Measurements from ENCODE around the gene DNAJB8.

Gene DNAJB8

GRCh38 chr3:128445357-128445756, 21.3 kb downstream of the DNAJB8 start:
- no peak for DNase-seq (ENCODE audit: low read depth)
- TF ChIP-seq, protein P1, sequence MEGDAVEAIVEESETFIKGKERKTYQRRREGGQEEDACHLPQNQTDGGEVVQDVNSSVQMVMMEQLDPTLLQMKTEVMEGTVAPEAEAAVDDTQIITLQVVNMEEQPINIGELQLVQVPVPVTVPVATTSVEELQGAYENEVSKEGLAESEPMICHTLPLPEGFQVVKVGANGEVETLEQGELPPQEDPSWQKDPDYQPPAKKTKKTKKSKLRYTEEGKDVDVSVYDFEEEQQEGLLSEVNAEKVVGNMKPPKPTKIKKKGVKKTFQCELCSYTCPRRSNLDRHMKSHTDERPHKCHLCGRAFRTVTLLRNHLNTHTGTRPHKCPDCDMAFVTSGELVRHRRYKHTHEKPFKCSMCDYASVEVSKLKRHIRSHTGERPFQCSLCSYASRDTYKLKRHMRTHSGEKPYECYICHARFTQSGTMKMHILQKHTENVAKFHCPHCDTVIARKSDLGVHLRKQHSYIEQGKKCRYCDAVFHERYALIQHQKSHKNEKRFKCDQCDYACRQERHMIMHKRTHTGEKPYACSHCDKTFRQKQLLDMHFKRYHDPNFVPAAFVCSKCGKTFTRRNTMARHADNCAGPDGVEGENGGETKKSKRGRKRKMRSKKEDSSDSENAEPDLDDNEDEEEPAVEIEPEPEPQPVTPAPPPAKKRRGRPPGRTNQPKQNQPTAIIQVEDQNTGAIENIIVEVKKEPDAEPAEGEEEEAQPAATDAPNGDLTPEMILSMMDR (IDR thresholded peaks at IDR 0.05; ENCODE audit: low read depth, low read length, missing control alignments): no peak
- in situ Hi-C loops (cut with HindIII; ENCODE audit: low sequenced_read_pairs): no loop called here
- H3K4me3 ChIP-seq (ENCODE audit: low read depth, low read length): no peak overlapping the region

DNA sequence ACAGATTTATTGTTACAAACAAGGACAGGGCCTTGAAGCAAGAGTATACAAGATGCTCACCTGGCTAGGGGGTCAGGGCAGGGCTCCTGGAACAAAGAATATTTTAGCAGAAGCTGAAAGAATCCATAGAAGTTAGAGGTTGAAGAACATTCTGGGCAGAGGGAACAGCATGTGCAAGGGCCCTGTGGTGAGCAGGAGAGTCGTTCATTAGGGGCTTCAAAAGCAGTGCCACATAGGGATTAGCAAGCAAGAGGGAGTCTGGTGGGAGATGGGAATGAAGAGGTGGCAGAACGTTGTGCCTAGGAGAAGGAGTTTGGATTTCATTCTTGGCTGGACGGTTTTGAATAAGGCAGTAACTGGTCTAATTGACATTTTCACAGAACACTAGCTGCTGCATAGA, 22.9 kb downstream of the DNAJB8 start:
- DNase-seq (ENCODE audit: low read depth): no peak
- in situ Hi-C loops (cut with HindIII; ENCODE audit: low sequenced_read_pairs): no loop called here
- TF ChIP-seq, protein P1 (IDR thresholded peaks at IDR 0.05; ENCODE audit: low read depth, low read length, missing control alignments): no peak
- no peak overlapping the region for H3K4me3 ChIP-seq (ENCODE audit: low read depth, low read length)

- in situ Hi-C loops (cut with HindIII; ENCODE audit: low sequenced_read_pairs): no loop called here
- H3K4me3 ChIP-seq (ENCODE audit: low read depth, low read length): no peak overlapping the region
- TF ChIP-seq, protein P1 (IDR thresholded peaks at IDR 0.05; ENCODE audit: low read depth, low read length, missing control alignments): no peak
- DNase-seq (ENCODE audit: low read depth): no peak
These were observed 23.7 kb downstream of the DNAJB8 start for GRCh38 chr3:128442949-128443348.

DNA sequence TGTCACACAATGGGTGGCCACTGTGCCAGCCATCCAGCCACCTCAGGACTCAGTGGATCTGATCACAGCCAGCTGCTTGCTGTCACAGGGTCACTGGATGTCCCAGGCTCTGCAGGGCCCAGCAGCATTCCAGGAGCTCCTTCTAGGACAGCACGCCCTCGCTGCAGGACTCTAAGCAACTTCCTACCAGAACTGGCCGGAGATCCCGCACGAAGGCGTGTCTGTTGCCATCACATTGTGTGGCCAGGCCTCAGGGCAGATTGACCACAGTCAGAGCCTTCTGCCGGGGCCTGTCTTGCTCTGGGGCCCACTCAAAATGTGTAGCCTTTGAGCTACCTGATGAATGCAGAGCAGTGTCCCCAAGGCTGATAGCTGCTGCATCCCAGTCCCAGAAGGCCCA, 24.6 kb downstream of the DNAJB8 start:
- TF ChIP-seq, protein P1 (IDR thresholded peaks at IDR 0.05; ENCODE audit: low read depth, low read length, missing control alignments): no peak
- in situ Hi-C loops (cut with HindIII; ENCODE audit: low sequenced_read_pairs): no loop called here
- DNase-seq (ENCODE audit: low read depth): no peak
- H3K4me3 ChIP-seq (ENCODE audit: low read depth, low read length): no peak overlapping the region

DNA sequence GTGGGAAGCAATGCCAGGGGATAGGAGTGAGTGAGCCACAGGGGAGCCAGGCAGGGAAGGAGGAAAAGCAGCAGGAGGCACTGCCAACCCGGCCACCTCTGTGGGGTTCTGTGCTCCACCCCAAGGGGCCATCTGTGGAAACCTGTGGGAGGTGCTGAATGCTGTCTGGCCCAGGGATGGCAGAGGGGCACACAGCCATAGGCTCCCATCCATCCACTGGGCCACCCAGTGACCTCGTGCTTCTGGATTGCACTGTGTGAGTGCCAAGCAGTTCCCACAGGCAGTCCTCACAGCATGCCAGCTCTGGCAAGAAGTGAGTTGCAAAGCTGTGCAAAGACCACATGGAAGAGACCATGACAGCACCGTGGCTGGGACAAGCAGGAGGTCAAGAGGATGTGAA, 27.5 kb downstream of the DNAJB8 start:
- no peak for DNase-seq (ENCODE audit: low read depth)
- in situ Hi-C loops (cut with HindIII; ENCODE audit: low sequenced_read_pairs): no loop called here
- TF ChIP-seq, protein P1 (IDR thresholded peaks at IDR 0.05; ENCODE audit: low read depth, low read length, missing control alignments): no peak
- H3K4me3 ChIP-seq (ENCODE audit: low read depth, low read length): no peak overlapping the region

DNA sequence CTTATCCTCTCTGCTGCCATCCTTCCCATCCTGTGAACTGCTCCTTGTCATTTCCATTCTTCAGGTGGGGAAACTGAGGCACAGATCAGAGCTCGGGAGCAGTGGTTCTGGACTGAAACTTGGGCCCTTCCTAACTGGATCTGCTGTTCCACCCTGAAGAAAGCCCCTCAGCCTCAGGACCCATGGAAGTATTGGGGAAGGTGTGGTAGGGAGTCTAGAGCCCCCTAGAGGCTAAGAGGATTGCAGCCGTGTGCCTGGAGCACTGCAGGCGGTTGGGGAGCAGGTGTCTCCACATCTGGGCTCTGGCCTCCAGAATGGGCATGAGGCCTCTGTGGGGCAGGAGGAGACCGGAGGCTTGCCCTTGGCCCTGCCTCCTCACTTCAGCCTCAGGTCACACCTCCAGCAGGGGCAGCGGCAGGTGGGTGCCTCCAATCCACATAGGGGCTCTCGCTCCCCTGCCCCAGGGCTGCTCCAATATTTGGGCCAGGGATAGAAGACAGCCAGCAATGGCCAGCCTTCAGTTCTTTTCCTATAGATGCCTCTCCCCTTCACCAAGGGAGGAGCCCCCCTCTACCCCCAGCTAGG, 28.1 kb downstream of the DNAJB8 start:
- no peak overlapping the region for H3K4me3 ChIP-seq (ENCODE audit: low read depth, low read length)
- no peak for DNase-seq (ENCODE audit: low read depth)
- TF ChIP-seq, protein P1 (IDR thresholded peaks at IDR 0.05; ENCODE audit: low read depth, low read length, missing control alignments): peak; percentile 41
- in situ Hi-C loops (cut with HindIII; ENCODE audit: low sequenced_read_pairs): no loop called here
